Measurements from ENCODE around the gene SNTB2. TPM values are rescaled to one million over a fixed set of nuclear protein-coding genes. Genes with fewer than 3 reads are reported as not detected.

SNTB2 gene
- total and polyA plus RNA-seq, 2 of the 8 experiments (the other 6 are each of a cell fraction or from before 2014, with no cell fraction given): 6.0 to 16.1 TPM

GRCh38 chr16:69344171-69344570, 157.2 kb downstream of the SNTB2 start:
- no peaks in the 10 kb centered on the region for H4K20me1 ChIP-seq (replicated peaks in 1 of 2; ENCODE audit: control insufficient read depth in 1 of 2, insufficient read depth in 2 of 2, low read length in 2 of 2)
- ChIA-PET POLR2A (ENCODE audit: partially characterized antibody) (interaction anchor here (0.7 to 29.8 kb wide), 3 partner anchors 10 to 37 kb away, joined by 3 to 497 read pairs (median 6); partner anchors contain the start of genes PDF and VPS4A), CTCF (ENCODE audit: partially characterized antibody) (no interaction called here)
- H3K36me3 ChIP-seq (ENCODE audit: control insufficient read depth in 2 of 4, insufficient read depth in 4 of 4, low read length in 3 of 4): peaks cover 13 to 34% (median 15%) of the 10 kb centered on the region in 4 experiments
- FAIRE-seq: no peak
- no peak overlapping the region for H4K8ac ChIP-seq (ENCODE audit: extremely low read depth, insufficient read depth, low read length)
- no peak overlapping the region for H2BK120ac ChIP-seq (replicated peaks; ENCODE audit: low read depth, low read length)
- no peak overlapping the region for H2BK12ac ChIP-seq (ENCODE audit: low read depth, low read length)
- H3K79me1 ChIP-seq (ENCODE audit: low read depth, low read length): 0 out of 2 replicates have a peak, but pooled peaks cover 4% of the 10 kb centered on the region
- H3K4me2 ChIP-seq (ENCODE audit: insufficient read depth in 1 of 2, low read depth in 2 of 2, low read length in 2 of 2): no peak overlapping the region
- peaks cover 0 to 3% (median 1%) of the 10 kb centered on the region in 4 experiments; a peak in 3 of 7 replicates for H3K4me1 ChIP-seq (replicated peaks in 1 of 4; ENCODE audit: control insufficient read depth in 3 of 4, insufficient read depth in 4 of 4, low read length in 3 of 4)
- WGBS, 2 experiments (ENCODE audit: extremely low coverage in 1 of 2, insufficient coverage in 1 of 2, insufficient read length in 1 of 2, insufficient replicate concordance in 2 of 2, low coverage in 1 of 2, low lambda C conversion rate in 2 of 2, missing lambda C conversion rate in 1 of 2): 92% methylated on average over 5 of the region's 5 CpGs; no CpG with 5 or more reads in 1 of the 2 experiments
- peaks cover 5% of the 10 kb centered on the region; the same call in 1 of the 2 replicates for H3K23me2 ChIP-seq (ENCODE audit: low read depth, low read length)
- H3K27me3 ChIP-seq (replicated peaks in 1 of 4; ENCODE audit: control insufficient read depth in 3 of 4, extremely low read depth in 1 of 4, insufficient read depth in 3 of 4, low read length in 3 of 4): no peaks in the 10 kb centered on the region
- no peak overlapping the region for H4K5ac ChIP-seq (ENCODE audit: insufficient read length, low read depth, low read length)
- H3K79me2 ChIP-seq (ENCODE audit: control insufficient read depth in 1 of 2, insufficient read depth in 2 of 2, low read length in 2 of 2): peaks cover 12 to 24% of the 10 kb centered on the region in 2 experiments
- no peak overlapping the region for H3K9ac ChIP-seq (replicated peaks in 1 of 4; ENCODE audit: extremely low read depth in 1 of 4, low read depth in 3 of 4, low read length in 3 of 4)
- no peak overlapping the region for H2BK20ac ChIP-seq (ENCODE audit: low read length)
- no peak overlapping the region for H4K91ac ChIP-seq (replicated peaks; ENCODE audit: insufficient read length, low read length)
- no peak overlapping the region for H3K4ac ChIP-seq (replicated peaks; ENCODE audit: insufficient read length, low read depth, low read length)
- no peak overlapping the region for H3K23ac ChIP-seq (ENCODE audit: insufficient read length)
- no peak overlapping the region for H2BK15ac ChIP-seq (ENCODE audit: low read length)
- H3K18ac ChIP-seq (ENCODE audit: extremely low read depth, low read length): no peak overlapping the region
- no peak overlapping the region for H3K14ac ChIP-seq (ENCODE audit: insufficient read length)
- H3K4me3 ChIP-seq (ENCODE audit: extremely low read depth in 1 of 4, insufficient read depth in 2 of 4, low read depth in 3 of 4, low read length in 4 of 4): no peak overlapping the region
- H3K56ac ChIP-seq (replicated peaks; ENCODE audit: insufficient read length, low read depth, low read length): no peak overlapping the region
- no peak overlapping the region for H2BK5ac ChIP-seq (ENCODE audit: low read depth, low read length)
- no peaks in the 10 kb centered on the region for H3K9me3 ChIP-seq (ENCODE audit: insufficient read depth in 2 of 2, low read depth in 1 of 2, low read length in 1 of 2)
- no peak overlapping the region for H3K27ac ChIP-seq (ENCODE audit: low read depth, low read length)
- no peak overlapping the region for H2AK5ac ChIP-seq (ENCODE audit: low read depth, low read length)
- H2AFZ ChIP-seq (ENCODE audit: low read length): no peak overlapping the region
- no peak for DNase-seq (ENCODE audit: low read depth in 1 of 2, low spot score in 2 of 2)
- TF ChIP-seq E2F6 (IDR thresholded peaks at IDR 0.05) (no peak), BACH1 (IDR thresholded peaks at IDR 0.05; ENCODE audit: low read length) (no peak), POLR2A (IDR thresholded peaks at IDR 0.05; ENCODE audit: control extremely low read depth in 1 of 2, low read depth in 2 of 2, low read length in 2 of 2) (no peak), CBX8 (IDR thresholded peaks at IDR 0.05; ENCODE audit: borderline replicate concordance, low read depth, low read length) (no peak), CTCF (IDR thresholded peaks at IDR 0.05; ENCODE audit: control extremely low read depth in 1 of 3, insufficient read depth in 1 of 3, low read depth in 1 of 3, low read length in 3 of 3) (no peak), NANOG (IDR thresholded peaks at IDR 0.05; ENCODE audit: insufficient read depth, low read depth, low read length, poor library complexity, severe bottlenecking) (no peak), RFX5 (IDR thresholded peaks at IDR 0.05; ENCODE audit: borderline replicate concordance, low read depth, low read length) (no peak), JUND (IDR thresholded peaks at IDR 0.05; ENCODE audit: low read length) (no peak), BRCA1 (IDR thresholded peaks at IDR 0.05; ENCODE audit: low read depth, low read length) (no peak), CREB1 (IDR thresholded peaks at IDR 0.05) (no peak), ATF3 (IDR thresholded peaks at IDR 0.05; ENCODE audit: insufficient read depth, low read depth, low read length) (no peak)
